A549 (cell line): ENCODE results near the gene KRTAP10-9. TPM values are rescaled to one million over a fixed set of nuclear protein-coding genes. Genes with fewer than 3 reads are reported as not detected.

Experiments
- ATAC-seq, 2 experiments: fragments of 200-7000 bp in 1 of 2; fragments of >200 bp in 1 of 2; cut with Nextera tagmentation in 1 of 2; cut with Tn5 transposase in 1 of 2; 3 replicates each; pipeline versions ENCODE4 v1.8.0 to v1.9.1; 2018 to 2020; ENCODE audit warnings: mild to moderate bottlenecking in 1 of 2, moderate library complexity in 1 of 2
- CTCF ChIA-PET: fragments of 300-600 bp; sonication (Branson Sonifier 250); formaldehyde crosslinking; extraction: SDS; loops from one replicate; lab custom pipeline; 2021; ENCODE audit warnings: antibody characterized with exemption, inconsistent platforms; lab: Yijun Ruan, JAX
- POLR2A ChIA-PET: fragments of 350-600 bp; formaldehyde crosslinking; extraction: SDS; loops from one replicate; lab custom pipeline; 2021; ENCODE audit warnings: antibody characterized with exemption, inconsistent platforms; lab: Yijun Ruan, JAX
- DNase-seq, 2 experiments: peaks; one replicate each; pipeline versions ENCODE4 v3.0.0 to v3.0.0-alpha.2; 2011 to 2016; ENCODE audit warnings: low read depth in 1 of 2, low spot score in 1 of 2
- FAIRE-seq: peaks from 2 replicates; lab custom pipeline; 2011; peaks lifted over from hg19 to GRCh38; lab: Jason Lieb, UNC
- H3K27ac ChIP-seq, 2 experiments: fragments of >200 bp; sonication (Bioruptor Twin); formaldehyde crosslinking; 3 replicates each; pipeline ENCODE4 v1.5.1; 2016 to 2017
- H3K4me1 ChIP-seq: fragments of >200 bp; sonication (Bioruptor Twin); formaldehyde crosslinking; 3 replicates; pipeline ENCODE4 v1.6.1; 2016
- H3K4me2 ChIP-seq: fragments of >200 bp; sonication (Bioruptor Twin); formaldehyde crosslinking; 3 replicates; pipeline ENCODE4 v1.6.1; 2016
- H3K4me3 ChIP-seq: fragments of >200 bp; sonication (Bioruptor Twin); formaldehyde crosslinking; 3 replicates; pipeline ENCODE4 v1.5.1; 2016
- H3K9me3 ChIP-seq: fragments of >200 bp; sonication (Bioruptor Twin); formaldehyde crosslinking; 3 replicates; pipeline ENCODE4 v1.6.1; 2016
- CTCF ChIP-seq: fragments of >200 bp; sonication (Bioruptor Twin); formaldehyde crosslinking; IDR thresholded peaks from 3 replicates; pipeline ENCODE4 v1.5.1; 2016
- EHMT2 ChIP-seq: fragments of 200-600 bp; sonication (generic); IDR thresholded peaks from 2 replicates; pipeline ENCODE4 v1.6.1; 2016; ENCODE audit warnings: antibody characterized with exemption, low read depth, mild to moderate bottlenecking, moderate library complexity
- ELK1 ChIP-seq: fragments of 150-350 bp; IDR thresholded peaks from 2 replicates; pipeline ENCODE4 v1.6.1; 2014; ENCODE audit warnings: low read depth, mild to moderate bottlenecking, low read length
- FOSB ChIP-seq: fragments of 250-450 bp; sonication (Bioruptor Pico); IDR thresholded peaks from 2 replicates; pipeline ENCODE4 v1.5.0; 2020; ENCODE audit warnings: mild to moderate bottlenecking, moderate library complexity
- FOSL2 ChIP-seq, 2 experiments: fragments of 450-650 bp in 1 of 2; fragments of >200 bp in 1 of 2; sonication (Bioruptor Twin) in 1 of 2; formaldehyde crosslinking; IDR thresholded peaks; 2 replicates each; pipeline versions ENCODE4 v1.5.0 to v1.6.1; 2016 to 2020; ENCODE audit warnings: mild to moderate bottlenecking in 1 of 2, moderate library complexity in 1 of 2
- HEYL ChIP-seq: fragments of 250-450 bp; sonication (Bioruptor Pico); IDR thresholded peaks from 2 replicates; pipeline ENCODE4 v1.8.0; 2021; ENCODE audit warnings: mild to moderate bottlenecking, moderate library complexity
- HOXA7 ChIP-seq: fragments of 250-450 bp; sonication (Bioruptor Pico); IDR thresholded peaks from 2 replicates; pipeline ENCODE4 v1.5.0; 2020; ENCODE audit warnings: mild to moderate bottlenecking, moderate library complexity
- MAX ChIP-seq: IDR thresholded peaks from 2 replicates; pipeline ENCODE4 v1.6.1; 2012
- MYC ChIP-seq: IDR thresholded peaks from 2 replicates; pipeline ENCODE4 v1.6.1; 2012; ENCODE audit warnings: mild to moderate bottlenecking, inconsistent platforms, low read length, improper control_type of control experiment, borderline replicate concordance
- NFE2L2 ChIP-seq: fragments of 150-350 bp; conservative IDR thresholded peaks from 2 replicates; pipeline ENCODE4 v1.6.1; 2014; ENCODE audit warnings: low read length
- POLR2AphosphoS2 ChIP-seq: conservative IDR thresholded peaks from 2 replicates; pipeline ENCODE4 v1.6.1; 2012; ENCODE audit warnings: low read length, improper control_type of control experiment, inconsistent platforms
- REST ChIP-seq: fragments of 200-600 bp; sonication (generic); IDR thresholded peaks from 2 replicates; pipeline ENCODE4 v1.6.1; 2016; ENCODE audit warnings: antibody characterized with exemption, mild to moderate bottlenecking, moderate library complexity
- SMC3 ChIP-seq: fragments of >200 bp; sonication (Bioruptor Twin); formaldehyde crosslinking; IDR thresholded peaks from 3 replicates; pipeline ENCODE4 v1.6.1; 2018; ENCODE audit warnings: inconsistent platforms
- USF2 ChIP-seq: fragments of 450-650 bp; IDR thresholded peaks from 2 replicates; pipeline ENCODE4 v1.6.1; 2014; ENCODE audit warnings: antibody characterized with exemption
- ZFP36 ChIP-seq: fragments of 450-650 bp; IDR thresholded peaks from 2 replicates; pipeline ENCODE4 v1.6.1; 2014; ENCODE audit warnings: borderline replicate concordance; ENCODE audit not compliant: partially characterized antibody
- WGBS: methylation state at CpG from one replicate; pipeline ENCODE4 v1.1.6; 2017; ENCODE audit errors: missing lambda C conversion rate; 5-methylcytosine and 5-hydroxymethylcytosine counted together
- polyA plus RNA-seq, 4 experiments: library from polyadenylated mRNA; depleted of rRNA in 3 of 4; stranded (reverse); fragments of >200 nt; fragmentation: RNase III in 1 of 4; extraction: RNeasy Plus Mini Kit Qiagen cat#74134 plus additional on column Dnase treatment in 1 of 4; gene quantifications; 2 replicates in 3 of 4; 3 replicates in 1 of 4; pipeline ENCODE4 v1.2.3, GENCODE V29; 2011 to 2017

The KRTAP10-9 gene
- polyA plus RNA-seq, 2 of the 4 experiments (the other 2 are of a cell fraction), result not detected

GRCh38 chr21:44615911-44616590 lies 10.8 kb upstream of the KRTAP10-9 start (continued):
- TF ChIP-seq CTCF (no peak), NFE2L2 (no peak)

GRCh38 chr21:44616591-44616926 lies 10.3 kb upstream of the KRTAP10-9 start:
- 7% methylated on average over 3 of the region's 16 CpGs for WGBS
- Histone ChIP-seq H3K4me2 (no peak overlapping the region), H3K4me1 (no peaks in the 10 kb centered on the region), H3K9me3 (0 out of 3 replicates have a peak, but pooled peaks cover 2% of the 10 kb centered on the region), H3K4me3 (no peak overlapping the region), H3K27ac (no peak overlapping the region)
- DNase-seq (no peak), ATAC-seq (no peak), FAIRE-seq (no peak)
- CTCF ChIA-PET, result no interaction called here
- TF ChIP-seq MYC, result no peak
- no peak for TF ChIP-seq ELK1
- TF ChIP-seq POLR2AphosphoS2, result no peak
- no peak for TF ChIP-seq EHMT2
- no peak for TF ChIP-seq HEYL (CRISPR knock-in tag)
- no peak for TF ChIP-seq SMC3
- TF ChIP-seq MAX, result no peak
- no peak for TF ChIP-seq HOXA7 (CRISPR knock-in tag)
- TF ChIP-seq REST, result no peak
- TF ChIP-seq FOSL2 (IDR thresholded peaks at IDR 0.05), result no peak
- no peak for TF ChIP-seq FOSL2 (CRISPR knock-in tag; IDR thresholded peaks at IDR 0.05)
- POLR2A ChIA-PET, result no interaction called here

- FAIRE-seq (no peak), DNase-seq (no peak), ATAC-seq (no peak)
- H3K27ac ChIP-seq, result no peak overlapping the region
- WGBS, result 0% methylated on average over 2 of the region's 8 CpGs
- no peaks in the 10 kb centered on the region for H3K4me1 ChIP-seq
- no peak overlapping the region for H3K4me2 ChIP-seq
- POLR2A ChIA-PET, result no interaction called here
- H3K4me3 ChIP-seq, result no peak overlapping the region
- no peaks in the 10 kb centered on the region for H3K9me3 ChIP-seq
- TF ChIP-seq USF2 (no peak), ZFP36 (no peak), FOSB (no peak)
- CTCF ChIA-PET, result no interaction called here
These were observed 9.8 kb upstream of the KRTAP10-9 start for GRCh38 chr21:44617071-44617501.
